Stomach smooth muscle (tissue), 2 donors: ENCODE measurements around the gene GRID1.

Experiments
- H3K27ac ChIP-seq: one replicate; pipeline ENCODE4 v1.7.0; 2013; ENCODE audit warnings: mild to moderate bottlenecking, low read length, inconsistent platforms
- H3K27me3 ChIP-seq, 2 donors: one replicate each; pipeline ENCODE4 v1.7.0; 2013; ENCODE audit warnings: low read length in 2 of 2; ENCODE audit not compliant: insufficient read depth in 2 of 2, control insufficient read depth in 1 of 2
- H3K36me3 ChIP-seq, 2 donors: one replicate each; pipeline ENCODE4 v1.7.0; 2013; ENCODE audit warnings: low read length in 2 of 2; ENCODE audit not compliant: control insufficient read depth in 2 of 2, insufficient read depth in 2 of 2
- H3K4me1 ChIP-seq: one replicate; pipeline ENCODE4 v1.7.0; 2013; ENCODE audit warnings: low read length; ENCODE audit not compliant: control insufficient read depth, insufficient read depth
- H3K4me3 ChIP-seq, 2 donors: one replicate each; pipeline ENCODE4 v1.7.0; 2013; ENCODE audit warnings: low read length in 2 of 2
- H3K9ac ChIP-seq, 2 donors: one replicate each; pipeline ENCODE4 v1.7.0; 2013; ENCODE audit warnings: low read length in 2 of 2, mild to moderate bottlenecking in 1 of 2
- H3K9me3 ChIP-seq, 2 donors: one replicate each; pipeline ENCODE4 v1.7.0; 2013; ENCODE audit warnings: low read length in 2 of 2; ENCODE audit not compliant: control insufficient read depth in 2 of 2
- donor health status: healthy.
- donor health status: Pancreatic carcinoma.

Gene GRID1

DNA sequence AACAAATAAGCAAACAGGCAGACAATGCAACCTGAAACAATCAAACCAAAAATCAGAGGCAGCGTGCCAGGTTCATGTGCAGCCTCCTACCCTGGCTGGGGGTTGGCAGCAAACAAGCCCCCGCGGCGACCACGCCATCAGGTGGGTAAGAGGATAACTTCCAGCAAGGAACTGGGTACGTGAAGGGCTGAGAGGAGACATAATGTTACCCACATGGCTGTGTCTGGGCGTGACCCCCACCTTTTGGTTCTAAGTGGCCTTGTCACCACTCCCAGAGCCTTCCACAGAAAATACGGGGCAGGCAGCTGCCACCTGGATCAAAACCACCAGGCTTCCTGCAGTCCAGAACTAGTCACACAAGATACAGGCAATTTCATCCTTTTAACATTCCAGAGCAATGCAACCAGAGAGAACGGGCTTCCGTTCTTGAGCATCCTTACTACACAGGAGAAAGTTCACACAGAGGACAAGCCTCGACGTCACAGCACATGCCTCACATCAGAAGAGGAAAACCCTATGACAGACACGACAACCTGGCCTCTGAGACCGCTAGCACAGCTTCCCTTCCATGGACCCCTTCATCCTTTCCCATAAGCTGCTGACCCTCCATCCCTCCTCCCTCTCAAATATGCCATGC, 171.0 kb downstream of the GRID1 start:
- H3K9me3 ChIP-seq: no peaks in the 10 kb centered on the region
- H3K4me3 ChIP-seq: no peak overlapping the region
- no peaks in the 10 kb centered on the region for H3K4me1 ChIP-seq
- no peaks in the 10 kb centered on the region for H3K27me3 ChIP-seq
- no peak overlapping the region for H3K9ac ChIP-seq
- H3K27ac ChIP-seq: no peak overlapping the region
- H3K36me3 ChIP-seq: no peaks in the 10 kb centered on the region

DNA sequence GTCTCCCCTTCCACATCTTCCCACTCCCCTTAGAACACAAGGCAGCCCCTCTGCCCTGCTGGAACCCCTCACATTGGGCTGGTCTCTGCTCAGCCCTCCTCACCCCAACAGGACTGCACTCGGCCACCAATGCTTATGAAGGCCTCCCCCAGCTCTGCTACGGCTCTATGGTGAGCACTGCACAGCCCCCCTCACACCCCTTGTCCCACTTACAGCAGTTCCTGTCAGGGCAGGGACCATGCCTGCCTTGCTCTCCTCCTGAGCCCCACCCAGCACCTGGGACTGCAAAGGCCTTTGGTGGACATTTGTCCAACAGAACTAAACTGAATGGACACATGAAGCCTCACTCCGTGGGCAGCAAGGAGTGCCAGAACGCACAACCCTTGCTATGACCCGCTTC, 171.9 kb downstream of the GRID1 start:
- no peaks in the 10 kb centered on the region for H3K9me3 ChIP-seq
- no peaks in the 10 kb centered on the region for H3K4me1 ChIP-seq
- no peak overlapping the region for H3K4me3 ChIP-seq
- no peak overlapping the region for H3K9ac ChIP-seq
- H3K27me3 ChIP-seq: no peaks in the 10 kb centered on the region
- H3K27ac ChIP-seq: no peak overlapping the region
- no peaks in the 10 kb centered on the region for H3K36me3 ChIP-seq

DNA sequence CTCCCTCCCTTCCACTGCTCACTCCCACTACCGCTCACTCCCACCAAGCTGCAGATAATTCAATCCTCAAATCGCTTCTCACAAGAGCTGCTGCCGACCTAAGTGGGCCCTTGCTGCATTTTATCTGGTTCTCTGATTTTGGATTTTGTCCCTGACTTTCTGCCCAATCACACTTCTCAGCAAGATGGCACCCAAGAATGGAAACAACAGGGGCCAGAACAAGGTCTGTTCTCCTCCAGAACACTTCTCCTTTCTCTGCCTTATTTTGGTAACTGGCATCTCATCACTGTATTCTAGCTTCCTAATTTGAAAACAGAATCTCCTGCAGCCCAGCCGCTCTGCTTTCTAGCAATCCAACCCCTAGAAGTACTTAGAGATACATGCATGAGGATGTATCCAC, 172.8 kb downstream of the GRID1 start:
- Histone ChIP-seq H3K27ac (no peak overlapping the region), H3K4me1 (no peaks in the 10 kb centered on the region), H3K36me3 (no peaks in the 10 kb centered on the region), H3K27me3 (no peaks in the 10 kb centered on the region), H3K4me3 (no peak overlapping the region), H3K9ac (no peak overlapping the region), H3K9me3 (no peaks in the 10 kb centered on the region)

DNA sequence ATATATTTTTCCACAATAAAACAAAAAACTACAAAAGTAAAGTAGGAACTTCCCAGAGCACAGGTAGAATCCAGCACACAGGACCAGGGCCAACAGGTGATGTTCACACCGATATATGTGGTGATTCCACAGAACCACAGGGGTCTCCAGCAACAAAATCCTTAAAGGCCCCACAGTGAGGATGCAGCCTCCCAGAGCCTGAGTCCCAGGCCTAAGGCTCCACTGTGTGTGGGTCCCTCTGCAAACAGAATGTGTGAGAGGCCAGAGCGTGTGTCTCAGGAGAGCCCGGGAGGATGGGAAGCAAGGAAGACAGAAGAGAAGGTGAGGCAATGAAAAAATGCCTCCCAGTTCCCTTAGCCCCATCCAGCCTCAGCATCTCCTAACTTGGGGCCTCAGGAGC, 173.9 kb downstream of the GRID1 start:
- no peaks in the 10 kb centered on the region for H3K36me3 ChIP-seq
- no peaks in the 10 kb centered on the region for H3K9me3 ChIP-seq
- H3K9ac ChIP-seq: no peak overlapping the region
- H3K27me3 ChIP-seq: no peaks in the 10 kb centered on the region
- no peak overlapping the region for H3K27ac ChIP-seq
- H3K4me3 ChIP-seq: no peak overlapping the region
- no peaks in the 10 kb centered on the region for H3K4me1 ChIP-seq

DNA sequence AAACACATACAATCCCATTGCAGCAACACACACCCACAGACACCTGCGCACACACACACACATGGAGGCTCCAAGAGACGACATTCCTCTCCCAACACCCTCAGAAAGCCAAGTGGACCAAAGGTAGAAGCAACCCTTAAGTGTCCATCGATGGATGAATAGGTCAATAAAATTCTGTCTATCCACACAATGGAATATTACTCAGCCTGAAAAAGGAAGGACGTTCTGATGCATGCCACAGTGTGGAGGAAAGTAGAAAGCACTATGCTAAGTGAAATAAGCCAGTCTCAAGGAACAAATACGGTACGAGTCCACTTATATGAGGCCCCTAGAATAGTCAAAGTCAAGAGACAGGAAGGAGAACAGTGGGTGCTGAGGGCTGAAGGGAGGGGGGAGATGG, 174.4 kb downstream of the GRID1 start:
- H3K9me3 ChIP-seq: no peaks in the 10 kb centered on the region
- no peak overlapping the region for H3K4me3 ChIP-seq
- H3K27me3 ChIP-seq: no peaks in the 10 kb centered on the region

DNA sequence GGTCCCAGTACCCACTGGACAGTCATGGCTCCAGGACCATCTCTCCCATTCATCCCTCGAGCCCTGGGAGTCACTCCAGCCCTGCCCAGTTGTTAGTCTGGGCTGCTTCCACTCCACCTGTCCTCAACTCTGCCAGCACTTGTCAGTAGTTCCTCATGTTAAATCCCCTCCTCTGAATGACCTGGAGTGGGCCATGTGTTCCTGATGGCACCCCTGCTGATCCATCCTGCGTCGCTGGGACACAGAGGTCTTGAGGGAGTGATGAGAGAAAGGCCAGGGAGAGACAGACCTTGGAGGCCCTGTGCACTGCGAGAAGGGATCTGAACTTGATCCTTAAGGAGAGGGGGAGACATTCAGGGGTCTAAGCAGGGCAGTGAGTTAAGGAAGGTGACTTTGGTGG, 174.9 kb downstream of the GRID1 start:
- Histone ChIP-seq H3K36me3 (no peaks in the 10 kb centered on the region), H3K27me3 (no peaks in the 10 kb centered on the region), H3K27ac (no peak overlapping the region), H3K4me1 (no peaks in the 10 kb centered on the region), H3K4me3 (no peak overlapping the region), H3K9ac (no peak overlapping the region), H3K9me3 (no peaks in the 10 kb centered on the region)

More for the DNA sequence above, 174.4 kb downstream of the GRID1 start:
- Histone ChIP-seq H3K27ac (no peak overlapping the region), H3K4me1 (no peaks in the 10 kb centered on the region), H3K9ac (no peak overlapping the region), H3K36me3 (no peaks in the 10 kb centered on the region)

DNA sequence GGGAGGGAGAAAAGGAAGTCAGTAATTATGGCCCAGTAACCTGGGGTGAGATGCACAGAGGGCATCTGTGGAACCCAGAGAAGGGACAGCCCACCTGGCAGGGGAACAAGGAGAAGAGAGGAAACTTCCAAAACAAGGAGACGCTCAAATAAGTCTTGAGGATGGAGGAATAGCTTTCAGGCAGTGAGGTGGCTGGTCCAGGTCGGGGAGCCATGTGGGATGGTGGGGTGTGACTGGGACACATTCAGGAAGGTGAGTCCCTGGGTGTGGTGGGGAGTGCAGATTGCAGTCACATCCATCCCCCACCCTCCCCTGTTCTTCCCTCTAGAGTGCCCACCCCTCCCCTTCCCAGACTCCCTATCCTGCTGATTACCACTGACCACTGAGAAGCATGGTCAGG, 175.4 kb downstream of the GRID1 start:
- H3K4me1 ChIP-seq: no peaks in the 10 kb centered on the region
- no peaks in the 10 kb centered on the region for H3K36me3 ChIP-seq
- no peaks in the 10 kb centered on the region for H3K9me3 ChIP-seq
- H3K27me3 ChIP-seq: no peaks in the 10 kb centered on the region
- H3K4me3 ChIP-seq: no peak overlapping the region
- no peak overlapping the region for H3K27ac ChIP-seq
- H3K9ac ChIP-seq: no peak overlapping the region

DNA sequence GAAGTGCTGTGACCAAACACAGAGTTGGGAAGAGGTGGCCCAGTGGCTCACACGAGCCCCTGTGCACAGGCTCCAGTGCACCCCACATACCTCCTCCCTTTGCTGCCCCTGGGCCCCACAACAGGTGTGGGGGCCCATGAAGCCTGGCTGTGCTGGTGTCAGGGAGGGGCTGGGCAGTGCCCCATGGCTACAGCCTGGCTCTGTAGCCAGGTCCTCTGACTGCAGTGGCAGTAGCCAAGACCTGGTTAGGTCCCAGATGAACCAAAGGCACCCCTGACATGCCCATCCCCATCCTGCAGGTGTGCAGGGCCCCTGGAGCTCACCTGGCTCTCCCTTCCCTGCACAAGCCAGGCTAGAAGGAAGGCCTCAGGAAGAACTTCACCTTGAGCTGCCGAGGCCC, 176.3 kb downstream of the GRID1 start:
- Histone ChIP-seq H3K27me3 (no peaks in the 10 kb centered on the region), H3K4me1 (no peaks in the 10 kb centered on the region), H3K4me3 (no peak overlapping the region), H3K9me3 (no peaks in the 10 kb centered on the region), H3K36me3 (no peaks in the 10 kb centered on the region), H3K9ac (no peak overlapping the region), H3K27ac (no peak overlapping the region)

DNA sequence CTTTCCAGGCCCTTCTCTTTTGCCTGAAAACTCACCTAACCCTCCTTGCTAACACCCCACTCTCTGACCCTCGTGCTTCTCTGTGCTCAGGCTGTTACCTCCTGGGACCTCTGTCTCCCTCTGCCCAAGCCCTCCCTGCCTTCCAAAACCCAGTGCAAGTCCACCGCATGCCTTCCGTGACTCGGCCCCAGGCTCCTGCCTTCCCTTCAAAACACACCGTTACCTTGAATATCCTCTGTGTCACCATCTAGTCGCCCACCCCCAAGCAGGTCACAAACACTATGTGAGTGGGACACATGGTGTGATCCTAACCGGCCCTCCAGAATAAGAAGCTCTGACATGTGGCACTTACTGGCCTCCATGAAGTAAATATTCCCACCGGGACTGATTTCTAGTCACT, 176.7 kb downstream of the GRID1 start:
- Histone ChIP-seq H3K4me3 (no peak overlapping the region), H3K27me3 (no peaks in the 10 kb centered on the region), H3K36me3 (no peaks in the 10 kb centered on the region), H3K9ac (no peak overlapping the region), H3K4me1 (no peaks in the 10 kb centered on the region), H3K27ac (no peak overlapping the region), H3K9me3 (no peaks in the 10 kb centered on the region)

DNA sequence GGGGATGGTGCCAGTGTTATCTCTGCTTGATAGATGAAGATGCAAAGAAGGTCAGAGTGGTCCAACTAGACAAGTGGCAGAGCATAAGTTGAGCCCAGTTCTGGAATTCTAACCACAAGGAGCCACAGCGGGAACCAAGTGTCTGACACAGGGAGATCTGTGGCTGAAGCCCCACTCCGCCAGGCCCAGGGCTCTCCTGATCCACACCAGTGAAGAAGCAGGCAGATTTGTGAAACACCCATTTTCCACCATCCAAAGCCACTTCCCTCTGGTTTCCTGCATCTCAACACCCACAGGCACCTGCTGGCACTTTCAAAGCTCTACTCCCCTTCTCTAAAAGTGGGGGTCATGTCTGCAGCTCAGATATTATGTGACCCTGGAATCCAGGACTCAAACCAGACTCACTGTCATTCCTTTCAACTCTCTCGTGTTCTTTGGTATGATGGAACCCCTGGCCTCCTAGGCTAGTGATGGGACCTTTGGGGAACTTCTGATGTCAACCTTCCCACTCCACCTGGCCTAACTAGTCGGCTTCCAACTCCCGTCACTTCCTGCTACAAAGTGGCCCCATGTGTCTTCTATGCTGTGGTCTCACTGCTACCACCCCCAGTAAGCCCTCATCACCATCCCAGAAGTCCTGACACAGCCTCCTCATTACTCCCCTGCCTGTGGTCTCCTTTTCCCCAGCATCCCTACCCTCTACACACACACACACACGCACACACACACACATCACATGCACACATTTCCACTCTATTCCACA, 177.6 kb downstream of the GRID1 start:
- Histone ChIP-seq H3K9me3 (no peaks in the 10 kb centered on the region), H3K36me3 (no peaks in the 10 kb centered on the region), H3K27ac (no peak overlapping the region), H3K27me3 (no peaks in the 10 kb centered on the region), H3K9ac (no peak overlapping the region), H3K4me1 (no peaks in the 10 kb centered on the region), H3K4me3 (no peak overlapping the region)

DNA sequence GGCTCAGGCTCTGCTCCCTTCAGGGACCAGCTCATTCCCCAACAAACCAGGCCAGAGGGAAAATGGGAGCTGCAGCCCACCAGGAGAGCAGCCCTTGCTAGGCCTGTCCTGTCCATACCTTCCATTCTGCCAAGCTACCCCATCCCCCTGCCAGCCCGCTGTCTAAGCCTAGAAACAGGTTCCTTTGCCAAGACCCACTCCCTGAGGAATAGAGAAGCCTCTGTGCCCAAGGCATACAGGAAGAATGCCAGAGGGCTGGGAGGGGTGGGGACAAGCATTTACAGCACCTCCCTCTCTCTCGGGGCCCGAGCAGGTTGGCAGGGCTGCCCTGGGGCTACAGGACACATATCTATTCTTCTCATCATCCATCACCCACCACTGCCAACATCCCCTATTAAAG, 178.3 kb downstream of the GRID1 start:
- H3K4me1 ChIP-seq: no peaks in the 10 kb centered on the region
- no peak overlapping the region for H3K4me3 ChIP-seq
- no peaks in the 10 kb centered on the region for H3K27me3 ChIP-seq
- H3K27ac ChIP-seq: no peak overlapping the region
- H3K36me3 ChIP-seq: no peaks in the 10 kb centered on the region
- H3K9ac ChIP-seq: no peak overlapping the region
- H3K9me3 ChIP-seq: no peaks in the 10 kb centered on the region
